SW 1271 (cell line): Measurements from ENCODE around the gene SERTAD1.
"Not testable (repeated sequence)": the region's sequence is repeated elsewhere in the genome, so short reads cannot be mapped to it uniquely, and the experiment has no call there.

Source experiments
- DNase-seq, 2 experiments: peaks; one replicate each; lab custom pipeline; 2025; lab: John Stamatoyannopoulos, UW

SERTAD1 gene, protein sequence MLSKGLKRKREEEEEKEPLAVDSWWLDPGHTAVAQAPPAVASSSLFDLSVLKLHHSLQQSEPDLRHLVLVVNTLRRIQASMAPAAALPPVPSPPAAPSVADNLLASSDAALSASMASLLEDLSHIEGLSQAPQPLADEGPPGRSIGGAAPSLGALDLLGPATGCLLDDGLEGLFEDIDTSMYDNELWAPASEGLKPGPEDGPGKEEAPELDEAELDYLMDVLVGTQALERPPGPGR

GRCh38 chr19:40425450-40426287, at the start of gene SERTAD1:
Gene SERTAD1 (minus strand): TSS chr19:40425992. CDS start chr19:40423546, 2,446 bp downstream.
- peak; percentile 87 to 97 for DNase-seq

GRCh38 chr19:40474737-40475136, 48.9 kb upstream of the SERTAD1 start:
- no peak for DNase-seq

DNA sequence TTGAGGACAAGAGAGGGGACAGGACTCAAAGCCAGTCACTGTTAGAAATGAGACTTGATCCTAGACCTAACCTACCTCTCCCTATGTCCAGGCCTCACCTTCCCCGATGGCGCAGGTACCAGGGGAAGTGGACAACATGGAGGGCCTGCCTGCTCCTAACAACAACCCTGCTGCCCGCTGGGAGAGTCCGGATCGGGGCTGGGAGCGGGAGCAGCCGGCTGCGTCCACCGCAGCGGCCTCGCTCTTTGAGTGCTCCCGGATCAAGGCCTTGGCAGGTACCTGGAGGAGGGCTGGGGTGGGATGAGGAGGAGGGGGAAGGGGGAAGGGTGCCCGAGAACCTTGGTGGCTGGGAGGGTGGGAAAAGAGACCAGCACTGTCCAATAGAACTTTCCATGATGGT, 46.7 kb upstream of the SERTAD1 start:
- no peak for DNase-seq

GRCh38 chr19:40471111-40471510, 45.3 kb upstream of the SERTAD1 start:
- DNase-seq: no peak

GRCh38 chr19:40469011-40469410, 43.2 kb upstream of the SERTAD1 start:
- no peak for DNase-seq

DNA sequence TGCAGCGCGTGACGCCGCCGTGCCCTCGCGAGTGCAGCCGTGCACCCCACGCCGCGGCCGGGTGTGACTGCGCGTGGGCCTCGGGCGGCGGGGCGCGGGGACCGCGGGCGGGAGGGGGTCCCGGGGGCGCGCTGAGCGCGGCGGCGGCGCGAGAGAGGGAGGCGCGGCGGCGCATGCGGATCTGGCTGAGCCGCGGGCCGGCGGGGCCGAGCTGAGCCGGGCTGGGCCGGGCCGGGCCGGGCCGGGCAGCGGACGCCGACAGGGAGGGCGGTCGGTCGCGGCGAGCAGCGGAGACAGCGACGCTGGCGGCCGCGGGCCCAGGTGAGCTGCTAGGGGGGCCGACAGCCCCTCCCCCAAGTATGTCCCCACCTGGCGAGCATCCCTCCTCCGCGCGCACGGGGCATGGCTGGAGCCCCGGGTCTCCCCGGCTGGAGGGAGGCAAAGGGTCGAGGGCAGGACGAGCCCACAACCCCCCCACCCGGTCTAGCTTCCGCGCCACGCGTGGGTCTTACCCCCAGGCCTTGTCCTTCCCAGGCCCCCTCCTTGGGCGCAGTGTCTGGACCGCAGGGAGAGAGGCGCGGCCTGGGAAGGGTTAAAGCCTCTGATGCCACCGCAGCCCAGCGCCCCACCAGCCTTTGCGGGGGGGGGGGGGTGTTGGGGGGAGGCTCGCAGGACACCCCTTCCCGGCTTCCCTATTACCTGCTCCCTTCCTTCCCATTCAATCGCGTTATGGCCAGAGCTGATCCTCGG, 41.4 kb upstream of the SERTAD1 start, which contains the start of gene SPTBN4:
Gene SPTBN4 (plus strand): TSS at position 17 of the 750 bp plus-strand sequence. CDS start 5,621 bp downstream, outside the sequence.
- no peak for DNase-seq

- no peak for DNase-seq
These were observed 40.6 kb upstream of the SERTAD1 start for GRCh38 chr19:40466219-40466984.

DNA sequence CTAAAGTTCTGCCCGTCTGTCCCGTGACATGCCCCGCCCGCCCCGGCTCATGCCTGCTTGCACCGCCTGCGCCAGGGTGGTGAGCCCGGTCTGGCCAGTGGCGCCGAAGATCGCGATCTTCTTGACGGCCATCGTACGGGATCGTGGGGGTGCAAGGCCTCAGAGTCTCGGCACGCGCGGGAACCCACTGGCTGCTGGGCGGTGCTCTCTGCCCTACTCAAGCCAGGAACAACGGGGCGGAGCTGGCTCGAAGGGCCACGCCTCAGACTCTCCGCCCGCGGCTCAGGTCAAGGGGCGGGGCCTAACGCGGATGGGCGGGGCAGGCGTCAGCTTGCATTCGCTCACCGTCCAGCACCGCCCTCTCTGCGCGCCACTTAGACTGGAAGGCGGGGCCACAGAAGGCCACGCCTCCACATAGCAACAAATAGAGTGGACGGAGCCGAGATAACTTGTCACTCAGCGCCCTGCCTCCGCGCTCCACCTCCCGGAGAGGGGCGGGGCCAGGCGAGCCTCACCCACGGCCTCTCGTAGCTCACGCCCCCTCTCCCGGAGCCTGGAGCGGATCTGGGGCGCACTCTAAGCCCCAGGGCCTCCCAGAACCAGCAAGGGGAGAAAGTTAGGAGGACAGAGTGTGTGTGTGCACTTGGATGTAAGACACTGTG, 39.9 kb upstream of the SERTAD1 start, which contains the start of gene BLVRB:
Gene BLVRB (minus strand): TSS at position 189 of the 662 bp plus-strand sequence. CDS start 57 bp downstream, at position 132.
- DNase-seq: peak; percentile 83 to 93

- DNase-seq: no peak
These were observed 39.3 kb upstream of the SERTAD1 start for GRCh38 chr19:40465025-40465556.

DNA sequence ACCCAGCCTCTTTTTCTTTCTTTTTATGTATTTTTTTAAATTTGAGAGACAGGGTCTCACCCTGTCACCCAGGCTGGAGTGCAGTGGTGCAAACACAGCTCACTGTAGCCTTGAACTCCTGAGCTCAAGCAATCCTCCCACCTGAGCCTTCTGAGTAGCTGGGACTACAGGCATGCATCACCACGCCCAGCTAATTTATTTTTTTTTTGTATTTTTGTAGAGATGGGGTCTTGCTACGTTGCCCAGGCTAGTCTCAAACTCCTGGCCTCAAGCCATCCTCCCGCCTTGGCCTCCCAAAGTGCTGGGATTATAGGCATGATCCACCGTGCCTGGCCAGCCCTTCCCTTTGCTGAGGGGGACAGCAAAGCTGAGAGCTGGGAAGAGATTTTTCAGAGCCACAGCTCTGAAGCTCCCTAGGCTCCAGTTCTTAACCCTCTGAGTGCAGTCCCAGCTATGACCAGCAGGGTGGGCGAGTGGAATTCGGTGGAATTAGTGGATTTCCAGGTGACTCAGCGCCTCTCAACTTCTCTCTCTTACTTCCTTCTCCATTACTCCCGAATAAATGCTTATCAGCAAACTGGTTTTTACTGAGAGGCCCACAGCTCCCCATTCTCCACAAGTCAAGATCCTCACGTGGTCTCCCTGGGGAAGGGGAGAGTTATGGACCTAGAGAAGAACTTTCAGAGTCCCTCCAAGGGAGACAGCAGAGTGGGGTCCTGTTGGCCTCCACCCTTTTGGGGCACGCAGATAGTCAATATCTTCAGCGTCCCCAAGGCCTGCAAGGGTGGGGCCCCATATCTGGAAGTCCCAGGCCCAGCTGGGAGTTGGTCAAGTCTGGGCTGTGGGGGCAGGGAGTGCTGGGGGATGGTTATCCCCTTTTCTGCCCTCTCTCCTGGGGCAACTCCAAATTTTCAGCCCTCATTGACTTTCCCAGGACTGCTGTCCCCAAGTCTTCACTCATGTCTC, 38.5 kb upstream of the SERTAD1 start:
- peak; percentile 39 to 83 for DNase-seq

DNA sequence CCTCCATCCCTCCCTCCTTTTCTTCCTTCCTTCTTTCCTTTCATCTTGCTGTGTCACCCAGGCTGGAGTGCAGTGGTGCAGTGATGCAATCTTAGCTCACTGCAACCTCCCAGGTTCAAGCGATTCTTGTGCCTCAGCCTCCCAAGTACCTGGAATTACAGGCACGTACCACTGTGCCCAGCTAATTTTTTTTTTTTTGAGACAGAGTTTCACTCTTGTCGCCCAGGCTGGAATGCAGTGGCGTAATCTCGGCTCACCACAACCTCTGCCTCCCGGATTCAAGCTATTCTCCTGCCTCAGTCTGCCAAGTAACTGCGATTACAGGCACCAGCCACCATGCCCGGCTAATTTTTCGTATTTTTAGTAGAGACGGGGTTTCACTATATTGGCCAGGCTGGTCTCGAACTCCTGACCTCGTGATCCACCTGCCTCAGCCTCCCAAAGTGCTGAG, 37.8 kb upstream of the SERTAD1 start:
- DNase-seq: not testable (repeated sequence)

DNA sequence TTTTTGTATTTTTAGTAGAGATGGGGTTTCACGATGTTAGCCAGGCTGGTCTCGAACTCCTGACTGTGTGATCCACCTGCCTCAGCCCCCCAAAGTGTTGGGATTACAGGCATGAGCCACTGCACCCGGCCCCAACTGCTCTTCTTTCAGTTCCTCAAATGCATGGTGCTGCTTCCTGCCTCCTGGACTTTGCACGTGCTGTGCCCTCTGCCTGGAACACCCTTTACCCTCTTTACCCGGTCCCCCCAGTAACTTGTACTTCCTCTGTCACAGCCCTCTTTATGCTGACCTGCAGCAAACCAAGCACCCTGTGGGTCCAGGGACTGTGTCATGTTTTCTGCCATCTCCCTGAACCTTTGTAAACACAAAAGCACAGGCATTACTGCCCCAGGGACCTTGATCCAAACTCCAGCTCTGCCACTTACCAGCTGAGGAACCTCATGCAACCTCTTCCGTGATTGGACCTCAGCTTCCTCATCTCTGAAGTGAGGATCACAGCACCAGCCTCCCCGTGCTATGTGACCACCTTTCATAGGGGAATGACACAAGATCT, 36.0 kb upstream of the SERTAD1 start:
- DNase-seq: no peak

GRCh38 chr19:40460185-40460584, 34.4 kb upstream of the SERTAD1 start:
- DNase-seq: no peak

DNA sequence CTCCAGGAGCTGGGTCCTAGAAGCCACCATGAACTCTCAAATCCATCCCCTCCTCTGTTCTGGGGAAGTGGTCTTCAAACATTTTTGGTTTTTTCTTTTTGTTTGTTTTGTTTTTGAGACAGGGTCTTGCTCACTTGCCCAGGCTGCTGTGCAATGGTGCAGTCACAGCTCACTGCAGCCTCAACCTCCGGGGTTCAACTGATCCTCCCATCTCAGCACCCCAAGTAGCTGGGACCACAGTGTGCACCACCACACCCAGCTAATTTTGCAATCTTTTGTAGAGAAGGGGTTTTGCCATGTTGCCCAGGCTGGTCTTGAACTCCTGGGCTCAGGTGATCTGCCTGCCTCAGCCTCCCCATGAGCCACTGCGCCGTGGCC, 32.8 kb upstream of the SERTAD1 start:
- DNase-seq: no peak

- no peak for DNase-seq
These were observed 32.3 kb upstream of the SERTAD1 start for GRCh38 chr19:40457953-40458596.

- no peak for DNase-seq
These were observed 31.3 kb upstream of the SERTAD1 start for GRCh38 chr19:40457048-40457447.

DNA sequence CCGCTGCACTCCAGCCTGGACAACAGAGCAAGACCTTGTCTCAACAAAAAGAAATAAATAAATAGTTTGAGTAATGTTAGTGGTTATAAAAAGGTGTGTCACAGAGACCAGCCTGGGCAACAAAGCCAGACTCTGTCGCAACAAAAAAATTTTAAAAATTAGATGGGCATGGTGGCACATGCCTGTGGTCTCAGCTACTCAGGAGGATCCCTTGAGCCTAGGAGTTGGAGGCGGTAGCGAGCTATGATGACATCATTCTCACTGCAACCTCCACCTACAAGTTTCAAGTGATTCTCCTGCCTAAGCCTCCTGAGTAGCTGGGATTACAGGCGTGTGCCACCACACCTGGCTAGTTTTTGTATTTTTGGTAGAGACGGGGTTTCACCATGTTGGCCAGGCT, 28.2 kb upstream of the SERTAD1 start:
- not testable (repeated sequence) for DNase-seq

GRCh38 chr19:40453151-40453735, 27.5 kb upstream of the SERTAD1 start:
- DNase-seq: no peak
